Measurements from ENCODE around the gene RBM47.

RBM47 gene

DNA sequence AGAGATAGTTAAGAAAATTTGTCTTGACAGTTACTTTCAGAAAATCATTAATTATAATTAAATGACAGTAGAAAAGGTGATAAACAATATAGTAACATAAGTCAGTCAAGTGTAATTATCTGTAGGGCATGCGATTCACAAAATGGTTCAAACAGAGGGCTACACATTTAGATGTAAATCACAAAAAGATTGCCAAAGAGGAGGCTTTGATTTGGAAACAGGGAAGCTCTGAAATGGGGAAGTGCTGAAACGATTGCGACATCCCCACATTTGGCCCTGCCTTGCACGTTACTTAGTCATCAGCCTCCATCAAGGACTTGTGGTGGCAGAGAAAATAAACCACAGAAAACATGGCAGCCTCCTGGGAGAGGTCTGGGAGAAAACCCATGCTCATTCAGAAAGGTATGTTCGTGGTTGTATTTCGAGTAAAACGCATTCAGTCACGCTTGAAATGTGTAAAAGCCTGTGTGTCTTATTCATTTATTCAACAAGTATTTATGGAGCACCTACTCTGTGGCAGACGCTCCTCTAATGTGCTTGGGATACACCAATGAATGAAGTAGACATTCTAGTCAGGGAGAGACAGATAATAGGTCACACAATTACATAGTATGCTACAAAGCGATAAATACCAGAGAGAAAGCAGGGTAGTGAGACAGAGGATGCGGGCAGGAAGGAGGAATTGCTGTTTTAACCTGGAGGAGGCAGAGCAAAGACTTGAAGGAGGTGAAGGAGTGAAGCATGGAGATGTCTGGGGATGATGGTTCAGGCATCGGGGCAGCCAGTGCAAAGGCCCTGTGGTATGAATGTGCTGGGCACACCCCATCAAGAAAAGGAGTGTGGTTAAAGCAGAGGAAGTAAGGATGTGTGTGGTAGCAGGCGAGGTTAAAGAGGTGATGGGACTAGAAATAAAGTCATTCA is 7.8 kb downstream of the RBM47 start:
- no peak overlapping the region for H3K9ac ChIP-seq (ENCODE audit: low read length)
- no peaks in the 10 kb centered on the region for H3K36me3 ChIP-seq (ENCODE audit: low read length)
- H3K4me2 ChIP-seq (ENCODE audit: low read depth, low read length, poor library complexity, severe bottlenecking) = no peak overlapping the region
- H3K9me3 ChIP-seq (ENCODE audit: insufficient read depth, low read length) = no peaks in the 10 kb centered on the region
- H3F3A ChIP-seq (ENCODE audit: insufficient read depth) = no peaks in the 10 kb centered on the region
- H4K20me1 ChIP-seq (ENCODE audit: low read depth, low read length) = no peaks in the 10 kb centered on the region
- H2AFZ ChIP-seq (ENCODE audit: low read depth, low read length, severe bottlenecking) = no peak overlapping the region
- H3K27me3 ChIP-seq (ENCODE audit: low read length) = no peaks in the 10 kb centered on the region
- TF ChIP-seq, protein P1, sequence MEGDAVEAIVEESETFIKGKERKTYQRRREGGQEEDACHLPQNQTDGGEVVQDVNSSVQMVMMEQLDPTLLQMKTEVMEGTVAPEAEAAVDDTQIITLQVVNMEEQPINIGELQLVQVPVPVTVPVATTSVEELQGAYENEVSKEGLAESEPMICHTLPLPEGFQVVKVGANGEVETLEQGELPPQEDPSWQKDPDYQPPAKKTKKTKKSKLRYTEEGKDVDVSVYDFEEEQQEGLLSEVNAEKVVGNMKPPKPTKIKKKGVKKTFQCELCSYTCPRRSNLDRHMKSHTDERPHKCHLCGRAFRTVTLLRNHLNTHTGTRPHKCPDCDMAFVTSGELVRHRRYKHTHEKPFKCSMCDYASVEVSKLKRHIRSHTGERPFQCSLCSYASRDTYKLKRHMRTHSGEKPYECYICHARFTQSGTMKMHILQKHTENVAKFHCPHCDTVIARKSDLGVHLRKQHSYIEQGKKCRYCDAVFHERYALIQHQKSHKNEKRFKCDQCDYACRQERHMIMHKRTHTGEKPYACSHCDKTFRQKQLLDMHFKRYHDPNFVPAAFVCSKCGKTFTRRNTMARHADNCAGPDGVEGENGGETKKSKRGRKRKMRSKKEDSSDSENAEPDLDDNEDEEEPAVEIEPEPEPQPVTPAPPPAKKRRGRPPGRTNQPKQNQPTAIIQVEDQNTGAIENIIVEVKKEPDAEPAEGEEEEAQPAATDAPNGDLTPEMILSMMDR (IDR thresholded peaks at IDR 0.05; ENCODE audit: insufficient read depth, low read length, poor library complexity, severe bottlenecking) = no peak
- no peak for TF ChIP-seq EZH2phosphoT487 (conservative IDR thresholded peaks at IDR 0.05; ENCODE audit: low read length)
- H3K27ac ChIP-seq (ENCODE audit: low read depth, low read length) = no peak overlapping the region
- H3K79me2 ChIP-seq (ENCODE audit: insufficient read depth, low read length) = no peaks in the 10 kb centered on the region
- H3K4me3 ChIP-seq (ENCODE audit: insufficient read depth, low read length, poor library complexity, severe bottlenecking) = no peak overlapping the region
- H3K9me2 ChIP-seq (replicated peaks; ENCODE audit: insufficient read depth, low read length) = no peaks in the 10 kb centered on the region

DNA sequence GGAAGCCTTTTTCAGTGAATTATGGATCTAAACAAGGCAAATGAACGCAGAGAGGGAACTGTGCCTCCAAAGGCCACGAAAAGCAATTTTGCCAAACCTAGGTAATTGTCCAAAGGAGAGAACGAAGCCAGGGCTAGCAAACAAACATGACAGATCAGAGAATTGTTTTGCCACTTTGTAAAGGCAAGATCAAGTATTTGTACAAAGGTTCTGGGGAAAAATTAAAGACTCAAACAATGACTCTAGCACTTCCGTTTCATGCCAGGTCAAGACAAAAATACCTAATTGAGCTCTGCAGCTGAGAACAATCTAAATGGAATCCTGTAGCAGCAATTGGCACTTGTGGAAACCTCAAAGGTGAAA is 8.5 kb downstream of the RBM47 start:
- Histone ChIP-seq H3K4me3 (ENCODE audit: insufficient read depth, low read length, poor library complexity, severe bottlenecking) (no peak overlapping the region), H3F3A (ENCODE audit: insufficient read depth) (no peaks in the 10 kb centered on the region), H3K27ac (ENCODE audit: low read depth, low read length) (no peak overlapping the region), H4K20me1 (ENCODE audit: low read depth, low read length) (no peaks in the 10 kb centered on the region), H3K9me2 (replicated peaks; ENCODE audit: insufficient read depth, low read length) (no peaks in the 10 kb centered on the region), H3K9ac (ENCODE audit: low read length) (no peak overlapping the region), H3K27me3 (ENCODE audit: low read length) (no peaks in the 10 kb centered on the region), H3K9me3 (ENCODE audit: insufficient read depth, low read length) (no peaks in the 10 kb centered on the region), H3K36me3 (ENCODE audit: low read length) (no peaks in the 10 kb centered on the region), H3K4me2 (ENCODE audit: low read depth, low read length, poor library complexity, severe bottlenecking) (no peak overlapping the region), H3K79me2 (ENCODE audit: insufficient read depth, low read length) (no peaks in the 10 kb centered on the region), H2AFZ (ENCODE audit: low read depth, low read length, severe bottlenecking) (no peak overlapping the region)
- TF ChIP-seq EZH2phosphoT487 (conservative IDR thresholded peaks at IDR 0.05; ENCODE audit: low read length) = no peak
- TF ChIP-seq, protein P1 (IDR thresholded peaks at IDR 0.05; ENCODE audit: insufficient read depth, low read length, poor library complexity, severe bottlenecking) = no peak

DNA sequence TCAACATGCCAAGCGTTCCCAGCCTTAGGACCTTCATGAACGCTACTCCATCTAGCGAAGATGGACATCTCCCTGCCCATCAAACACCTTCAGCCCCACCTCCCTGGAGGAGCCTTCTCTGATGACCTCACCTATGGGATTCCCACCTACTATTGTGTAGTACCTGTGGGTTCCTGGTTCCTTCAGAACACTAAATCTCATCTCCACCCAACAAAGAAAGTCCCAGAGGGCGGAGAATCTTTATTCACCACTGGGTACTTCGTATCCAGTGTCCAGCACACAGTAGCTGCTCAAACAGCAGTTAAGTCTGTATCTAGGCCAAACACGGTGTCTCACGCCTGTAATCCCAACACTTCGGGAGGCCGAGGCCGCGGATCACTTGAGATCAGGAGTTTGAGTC is 10.1 kb downstream of the RBM47 start:
- H3K36me3 ChIP-seq (ENCODE audit: low read length) = no peaks in the 10 kb centered on the region
- no peak overlapping the region for H3K27ac ChIP-seq (ENCODE audit: low read depth, low read length)
- H3K27me3 ChIP-seq (ENCODE audit: low read length) = no peaks in the 10 kb centered on the region
- H4K20me1 ChIP-seq (ENCODE audit: low read depth, low read length) = no peaks in the 10 kb centered on the region
- no peak overlapping the region for H3K9ac ChIP-seq (ENCODE audit: low read length)
- no peak overlapping the region for H2AFZ ChIP-seq (ENCODE audit: low read depth, low read length, severe bottlenecking)
- no peaks in the 10 kb centered on the region for H3F3A ChIP-seq (ENCODE audit: insufficient read depth)
- H3K9me2 ChIP-seq (replicated peaks; ENCODE audit: insufficient read depth, low read length) = no peaks in the 10 kb centered on the region
- no peaks in the 10 kb centered on the region for H3K79me2 ChIP-seq (ENCODE audit: insufficient read depth, low read length)
- H3K9me3 ChIP-seq (ENCODE audit: insufficient read depth, low read length) = no peaks in the 10 kb centered on the region
- TF ChIP-seq, protein P1 (IDR thresholded peaks at IDR 0.05; ENCODE audit: insufficient read depth, low read length, poor library complexity, severe bottlenecking) = no peak
- TF ChIP-seq EZH2phosphoT487 (conservative IDR thresholded peaks at IDR 0.05; ENCODE audit: low read length) = no peak
- H3K4me3 ChIP-seq (ENCODE audit: insufficient read depth, low read length, poor library complexity, severe bottlenecking) = no peak overlapping the region
- H3K4me2 ChIP-seq (ENCODE audit: low read depth, low read length, poor library complexity, severe bottlenecking) = no peak overlapping the region
